ENCODE measurements around the gene LONP2. TPM values are rescaled to one million over a fixed set of nuclear protein-coding genes. Genes with fewer than 3 reads are reported as not detected.
"Not testable (repeated sequence)": the region's sequence is repeated elsewhere in the genome, so short reads cannot be mapped to it uniquely, and the experiment has no call there.

Gene LONP2
- total RNA-seq, 1 donor from 2014 or later: 30.6 TPM

DNA sequence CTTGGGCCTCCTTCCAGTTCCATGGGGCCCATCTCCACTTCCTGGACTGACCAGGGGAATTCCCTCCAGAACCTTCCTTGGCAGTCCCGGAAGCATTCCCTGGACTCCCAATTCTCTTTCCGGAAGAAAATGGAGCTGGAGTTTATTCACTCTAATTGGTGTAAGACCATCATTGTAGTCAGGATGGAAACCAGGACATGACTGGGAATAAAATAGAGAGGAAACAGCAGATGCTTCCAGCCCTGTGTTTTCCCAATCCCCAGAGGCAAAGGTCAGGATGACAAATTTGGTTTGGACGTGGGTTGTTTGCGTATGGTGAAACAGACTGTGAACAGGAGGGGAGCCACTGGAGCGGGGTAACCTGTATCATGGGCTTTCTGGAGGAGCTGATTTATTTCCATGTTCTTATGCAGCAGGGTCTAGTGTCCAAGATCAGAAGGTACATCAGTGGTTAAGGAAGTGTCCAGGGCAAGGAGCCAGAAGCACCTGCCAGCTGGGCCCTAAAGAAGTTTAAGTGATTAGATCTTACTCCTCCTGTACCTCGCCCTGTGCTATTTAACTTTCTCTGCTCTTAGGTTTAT lies 8.5 kb upstream of the LONP2 start:
- Histone ChIP-seq H3K27me3 (no peaks in the 10 kb centered on the region), H3K27ac (no peak overlapping the region), H3K9me3 (ENCODE audit: low read depth) (no peaks in the 10 kb centered on the region), H3K9ac (no peak overlapping the region), H3K79me2 (ENCODE audit: low read depth) (no peaks in the 10 kb centered on the region), H3K4me1 (no peaks in the 10 kb centered on the region), H3K4me2 (no peak overlapping the region), H4K20me1 (ENCODE audit: low read depth) (no peaks in the 10 kb centered on the region), H3K4me3 (no peak overlapping the region), H2AFZ (replicated peaks) (no peak overlapping the region), H3F3A (ENCODE audit: low read depth) (no peaks in the 10 kb centered on the region), H3K36me3 (no peaks in the 10 kb centered on the region)
- Mint-ChIP-seq H3K27me3 (ENCODE audit: insufficient read depth, low read depth) (peaks cover 4% of the 10 kb centered on the region), H3K27ac (no peak overlapping the region), H3K9me3 (peaks cover 5% of the 10 kb centered on the region), H3K4me1 (no peaks in the 10 kb centered on the region), H3K36me3 (no peaks in the 10 kb centered on the region), H3K4me3 (no peak overlapping the region)
- DNase-seq (ENCODE audit: low spot score): no peak
- TF ChIP-seq CTCF (IDR thresholded peaks at IDR 0.05) (no peak), EZH2phosphoT487 (IDR thresholded peaks at IDR 0.05) (no peak), EZH2 (IDR thresholded peaks at IDR 0.05) (no peak)

DNA sequence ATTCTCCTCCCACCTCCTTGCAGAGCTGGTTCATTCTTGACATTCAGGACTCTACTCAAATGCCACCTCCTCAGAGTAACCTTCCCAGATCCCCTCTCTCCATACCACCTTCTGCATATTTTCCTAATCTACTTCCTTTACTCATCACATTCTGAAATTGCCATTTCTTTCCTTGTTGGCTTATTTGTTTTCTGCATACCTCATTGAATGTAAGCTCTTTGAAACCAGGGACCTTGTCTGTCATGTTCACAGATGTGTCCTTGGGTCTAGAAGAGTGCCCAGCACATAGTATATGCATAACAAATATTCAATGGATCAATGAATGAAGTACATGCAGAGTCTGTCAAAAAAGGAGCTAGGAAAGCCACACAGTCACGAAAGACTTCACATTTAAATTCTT lies 7.8 kb upstream of the LONP2 start:
- no peak overlapping the region for H3K4me2 ChIP-seq
- H3K9ac ChIP-seq: no peak overlapping the region
- no peaks in the 10 kb centered on the region for H3K36me3 Mint-ChIP-seq
- no peak for TF ChIP-seq EZH2phosphoT487 (IDR thresholded peaks at IDR 0.05)
- TF ChIP-seq EZH2 (IDR thresholded peaks at IDR 0.05): no peak
- no peak for TF ChIP-seq CTCF (IDR thresholded peaks at IDR 0.05)
- peaks cover 8% of the 10 kb centered on the region for H3K9me3 Mint-ChIP-seq
- H3K4me1 ChIP-seq: no peaks in the 10 kb centered on the region
- H3K27me3 Mint-ChIP-seq (ENCODE audit: insufficient read depth, low read depth): peaks cover 4% of the 10 kb centered on the region
- no peaks in the 10 kb centered on the region for H3F3A ChIP-seq (ENCODE audit: low read depth)
- H3K79me2 ChIP-seq (ENCODE audit: low read depth): no peaks in the 10 kb centered on the region
- no peak overlapping the region for H3K27ac ChIP-seq
- no peaks in the 10 kb centered on the region for H3K36me3 ChIP-seq
- no peak overlapping the region for H3K4me3 Mint-ChIP-seq
- H4K20me1 ChIP-seq (ENCODE audit: low read depth): no peaks in the 10 kb centered on the region
- H2AFZ ChIP-seq (replicated peaks): no peak overlapping the region
- DNase-seq (ENCODE audit: low spot score): no peak
- no peaks in the 10 kb centered on the region for H3K27me3 ChIP-seq
- H3K4me1 Mint-ChIP-seq: no peaks in the 10 kb centered on the region
- no peak overlapping the region for H3K4me3 ChIP-seq
- no peaks in the 10 kb centered on the region for H3K9me3 ChIP-seq (ENCODE audit: low read depth)
- H3K27ac Mint-ChIP-seq: no peak overlapping the region

DNA sequence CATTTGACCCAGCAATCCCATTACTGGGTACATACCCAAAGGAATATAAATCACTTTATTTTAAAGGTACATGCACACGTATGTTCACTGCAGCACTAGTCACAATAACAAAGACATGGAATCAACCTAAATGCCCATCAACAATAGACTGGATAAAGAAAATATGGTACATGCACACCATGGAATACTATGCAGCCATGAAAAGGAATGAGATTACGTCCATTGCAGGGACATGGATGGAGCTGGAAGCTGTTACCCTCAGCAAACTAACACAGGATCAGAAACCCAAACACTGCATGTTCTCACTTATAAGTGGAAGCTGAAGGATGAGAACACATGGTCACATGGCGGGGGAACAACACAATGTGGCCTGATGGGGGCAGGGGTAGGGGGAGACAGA lies 4.0 kb upstream of the LONP2 start:
- not testable (repeated sequence) for H3K4me3 ChIP-seq; H3F3A ChIP-seq (ENCODE audit: low read depth); H3K4me1 Mint-ChIP-seq

GRCh38 chr16:48244863-48245195 lies 729 bp downstream of the LONP2 start:
- peaks cover 4% of the 10 kb centered on the region for H3F3A ChIP-seq (ENCODE audit: low read depth)
- no peaks in the 10 kb centered on the region for H3K36me3 Mint-ChIP-seq
- H3K4me1 ChIP-seq: peaks cover 6% of the 10 kb centered on the region
- H4K20me1 ChIP-seq (ENCODE audit: low read depth): peaks cover 15% of the 10 kb centered on the region
- H3K27ac Mint-ChIP-seq: peak overlapping the region; percentile 11
- peaks cover 3% of the 10 kb centered on the region for H3K27me3 Mint-ChIP-seq (ENCODE audit: insufficient read depth, low read depth)
- peak overlapping the region; percentile 86 for H2AFZ ChIP-seq (replicated peaks)
- peak overlapping the region; percentile 92 for H3K4me2 ChIP-seq
- H3K36me3 ChIP-seq: no peaks in the 10 kb centered on the region
- H3K9ac ChIP-seq: peak overlapping the region; percentile 77
- H3K4me3 ChIP-seq: peak overlapping the region; percentile 88
- no peaks in the 10 kb centered on the region for H3K9me3 ChIP-seq (ENCODE audit: low read depth)
- no peak for TF ChIP-seq EZH2 (IDR thresholded peaks at IDR 0.05)
- TF ChIP-seq CTCF (IDR thresholded peaks at IDR 0.05): no peak
- TF ChIP-seq EZH2phosphoT487 (IDR thresholded peaks at IDR 0.05): no peak
- H3K9me3 Mint-ChIP-seq: peaks cover 8% of the 10 kb centered on the region
- H3K4me1 Mint-ChIP-seq: peaks cover 14% of the 10 kb centered on the region
- H3K27ac ChIP-seq: no peak overlapping the region
- peak overlapping the region; percentile 90 for H3K4me3 Mint-ChIP-seq
- no peak for DNase-seq (ENCODE audit: low spot score)
- peaks cover 47% of the 10 kb centered on the region for H3K79me2 ChIP-seq (ENCODE audit: low read depth)
- no peaks in the 10 kb centered on the region for H3K27me3 ChIP-seq

More for the DNA sequence above, 4.0 kb upstream of the LONP2 start:
- H3K27ac ChIP-seq; H3K36me3 ChIP-seq; H4K20me1 ChIP-seq (ENCODE audit: low read depth); H3K27me3 Mint-ChIP-seq (ENCODE audit: insufficient read depth, low read depth); H3K27ac Mint-ChIP-seq; H3K4me1 ChIP-seq; H3K9ac ChIP-seq; H3K4me3 Mint-ChIP-seq; H3K36me3 Mint-ChIP-seq; H3K27me3 ChIP-seq; H3K9me3 Mint-ChIP-seq; H3K4me2 ChIP-seq; H3K79me2 ChIP-seq (ENCODE audit: low read depth); H2AFZ ChIP-seq (replicated peaks); DNase-seq (ENCODE audit: low spot score); H3K9me3 ChIP-seq (ENCODE audit: low read depth): not testable (repeated sequence)

All from neural progenitor cell (in vitro differentiated cells).